ENCODE measurements around the gene QRICH2.
"Not testable (repeated sequence)": the region's sequence is repeated elsewhere in the genome, so short reads cannot be mapped to it uniquely, and the experiment has no call there.

The QRICH2 gene

DNA sequence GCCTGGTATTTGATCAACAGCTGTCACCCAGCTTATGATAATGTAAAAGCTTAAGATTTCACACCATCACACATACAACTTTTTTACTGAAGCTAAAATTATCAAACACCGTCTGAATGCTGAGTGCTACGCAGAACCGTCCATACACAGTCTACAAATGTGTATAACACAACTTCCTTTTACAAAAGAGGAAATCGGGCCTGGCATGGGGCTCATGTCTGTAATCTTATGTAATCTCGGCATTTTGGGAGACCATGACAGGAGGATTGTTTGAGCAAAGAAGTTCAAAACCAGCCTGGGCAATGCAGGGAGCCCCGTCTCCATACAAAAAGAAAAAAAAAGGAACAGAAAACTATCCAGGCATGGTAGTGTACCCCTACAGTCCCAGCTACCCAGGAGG lies 19.6 kb upstream of the QRICH2 start:
- DNase-seq (ENCODE audit: extremely low read depth in 1 of 2, low read depth in 1 of 2): no peak

DNA sequence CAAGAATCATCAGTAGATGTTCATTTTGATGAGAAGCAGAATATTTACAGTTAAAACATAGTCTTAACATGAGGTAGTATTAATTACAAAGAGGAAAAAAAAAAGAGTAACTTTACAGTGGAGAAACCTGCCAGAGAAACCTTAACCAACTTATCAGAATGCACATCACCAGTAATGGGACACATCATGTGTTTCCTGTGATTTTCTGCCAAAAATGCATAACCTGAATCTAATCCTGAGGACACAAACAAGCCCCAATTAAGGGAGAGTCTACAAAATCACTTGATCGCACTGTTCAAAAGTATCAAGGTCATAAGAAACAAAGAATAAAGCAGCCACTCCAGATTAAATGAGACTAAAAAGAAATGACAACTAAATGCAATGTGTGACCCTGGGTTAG lies 18.2 kb upstream of the QRICH2 start:
- no peak for DNase-seq (ENCODE audit: extremely low read depth in 1 of 2, low read depth in 1 of 2)

GRCh38 chr17:76318586-76318985 lies 10.5 kb upstream of the QRICH2 start:
- no peak for DNase-seq (ENCODE audit: extremely low read depth in 1 of 2, low read depth in 1 of 2)

DNA sequence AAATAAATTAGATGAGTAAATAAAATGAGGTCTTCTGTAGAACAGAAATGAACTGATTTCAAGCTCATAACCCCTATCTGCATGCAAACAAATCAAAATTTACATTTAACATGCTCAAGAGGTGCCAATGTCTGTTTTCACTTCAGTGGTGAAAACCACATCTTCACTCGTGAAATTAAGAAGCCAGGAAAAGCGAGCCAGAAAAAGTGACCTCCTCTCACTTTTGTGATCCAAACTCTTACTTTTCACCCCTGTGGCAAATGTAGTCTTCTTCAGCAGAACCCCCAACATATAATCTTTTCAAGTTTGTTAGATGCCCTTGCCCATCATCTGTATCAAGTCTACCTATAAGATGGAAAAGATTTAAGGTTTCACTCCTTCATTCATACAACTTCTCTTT lies 9.5 kb upstream of the QRICH2 start:
- no peak for DNase-seq (ENCODE audit: extremely low read depth in 1 of 2, low read depth in 1 of 2)

GRCh38 chr17:76314392-76315227 lies 6.5 kb upstream of the QRICH2 start:
- no peak for DNase-seq (ENCODE audit: extremely low read depth in 1 of 2, low read depth in 1 of 2)

DNA sequence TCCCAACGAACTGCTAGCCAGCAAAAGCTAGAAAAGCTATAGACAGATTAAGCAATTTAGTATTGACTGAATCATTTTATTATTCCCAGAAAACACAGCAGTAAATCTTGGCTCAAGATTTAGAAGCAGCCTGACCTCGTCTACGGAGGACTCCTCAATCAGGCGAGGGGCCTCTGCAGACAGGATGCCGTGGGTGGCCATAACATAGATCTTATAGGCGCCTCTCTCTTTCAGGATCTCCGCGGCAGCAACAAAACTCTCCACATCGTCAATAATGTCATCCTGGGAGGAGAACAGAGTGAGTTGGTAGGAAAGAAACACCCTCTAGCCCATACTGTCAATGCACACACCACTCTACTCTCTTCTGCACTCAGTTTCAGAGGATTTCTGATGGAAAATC lies 4.7 kb upstream of the QRICH2 start:
- no peak for DNase-seq (ENCODE audit: extremely low read depth in 1 of 2, low read depth in 1 of 2)

GRCh38 chr17:76309461-76309860 lies 1.4 kb upstream of the QRICH2 start:
- no peak for DNase-seq (ENCODE audit: extremely low read depth in 1 of 2, low read depth in 1 of 2)

GRCh38 chr17:76307299-76307965 lies 644 bp downstream of the QRICH2 start:
- no peak for DNase-seq (ENCODE audit: extremely low read depth in 1 of 2, low read depth in 1 of 2)

DNA sequence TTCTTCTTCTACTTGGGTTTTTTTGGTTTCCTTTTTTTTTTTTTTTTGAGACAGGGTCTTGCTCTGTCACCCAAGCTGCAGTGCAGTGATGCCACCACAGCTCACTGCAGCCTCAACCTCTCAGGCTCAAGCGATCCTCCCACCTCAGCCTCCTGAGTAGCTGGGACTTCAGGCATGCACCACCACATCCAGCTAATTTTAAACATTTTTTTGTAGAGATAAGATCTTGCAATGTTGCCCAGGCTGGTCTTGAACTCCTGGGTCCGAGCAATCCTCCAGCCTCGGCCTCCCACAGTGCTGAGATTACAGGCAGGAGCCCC lies 3.0 kb downstream of the QRICH2 start:
- not testable (repeated sequence) for DNase-seq (ENCODE audit: extremely low read depth in 1 of 2, low read depth in 1 of 2)

DNA sequence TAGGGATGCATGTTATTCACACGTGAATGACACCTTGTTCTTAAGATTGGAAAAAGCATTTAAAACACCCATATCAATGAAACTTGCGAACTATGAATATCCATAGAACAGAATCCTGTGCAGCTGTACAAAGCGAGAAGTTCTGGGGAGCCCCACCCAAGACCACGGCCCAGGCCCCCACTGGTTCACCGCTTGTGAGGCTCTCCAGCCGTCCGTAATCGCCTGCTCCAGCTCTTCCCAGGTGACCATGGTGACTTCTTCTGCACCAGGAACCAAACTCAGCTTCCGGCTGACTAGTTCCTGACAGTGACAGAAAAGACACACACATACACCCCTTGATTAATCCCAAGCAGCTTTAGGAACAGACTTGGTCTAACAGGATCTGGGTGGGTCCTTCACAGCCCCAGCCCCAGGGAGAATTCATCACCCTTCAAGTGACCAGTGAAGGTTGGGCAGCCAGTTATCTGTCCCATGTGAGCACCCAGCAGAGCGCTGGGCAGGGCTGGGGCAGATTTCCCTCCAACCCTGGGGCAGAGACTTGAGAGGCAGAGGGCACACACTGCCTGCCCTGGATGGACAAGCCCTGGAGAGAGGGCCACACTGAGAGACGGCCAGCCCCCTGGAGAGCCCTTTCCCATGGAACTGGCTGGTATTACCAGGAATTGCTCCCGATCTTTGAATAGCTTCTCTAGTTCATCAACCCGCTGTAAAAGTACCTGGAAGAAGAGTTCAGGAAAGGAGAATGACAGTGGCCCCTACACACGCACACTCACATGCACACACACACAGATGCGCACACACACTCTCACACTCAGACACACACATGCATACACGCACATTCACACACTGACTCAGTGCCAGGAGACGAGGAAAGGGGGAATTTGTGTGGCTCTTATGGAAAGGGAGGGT lies 3.6 kb downstream of the QRICH2 start:
- DNase-seq (ENCODE audit: extremely low read depth in 1 of 2, low read depth in 1 of 2): no peak

DNA sequence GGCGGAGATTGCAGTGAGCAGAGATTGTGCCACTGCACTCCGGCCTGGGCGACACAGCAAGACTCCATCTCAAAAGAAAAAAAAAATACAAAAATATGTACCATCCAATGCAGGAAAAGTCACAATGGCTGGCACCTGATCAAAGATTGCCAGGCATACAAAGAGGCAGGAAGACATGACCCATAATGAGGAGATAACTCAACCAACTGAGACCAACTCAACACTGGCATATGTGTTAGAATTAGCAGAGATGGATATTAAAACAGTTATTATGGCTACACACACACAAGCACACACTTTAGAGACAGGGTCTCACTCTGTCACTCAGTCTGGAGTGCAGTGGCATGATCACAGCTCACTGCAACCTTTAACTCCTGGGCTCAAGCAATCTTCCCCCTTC lies 10.6 kb downstream of the QRICH2 start:
- no peak for DNase-seq (ENCODE audit: extremely low read depth in 1 of 2, low read depth in 1 of 2)

- no peak for DNase-seq (ENCODE audit: extremely low read depth in 1 of 2, low read depth in 1 of 2)
Measured at GRCh38 chr17:76296889-76297288, 11.2 kb downstream of the QRICH2 start.

GRCh38 chr17:76296186-76296585 lies 11.9 kb downstream of the QRICH2 start:
- no peak for DNase-seq (ENCODE audit: extremely low read depth in 1 of 2, low read depth in 1 of 2)

- no peak for DNase-seq (ENCODE audit: extremely low read depth in 1 of 2, low read depth in 1 of 2)
Measured at GRCh38 chr17:76293106-76293505, 15.0 kb downstream of the QRICH2 start.

GRCh38 chr17:76292567-76292966 lies 15.5 kb downstream of the QRICH2 start:
- no peak for DNase-seq (ENCODE audit: extremely low read depth in 1 of 2, low read depth in 1 of 2)

DNA sequence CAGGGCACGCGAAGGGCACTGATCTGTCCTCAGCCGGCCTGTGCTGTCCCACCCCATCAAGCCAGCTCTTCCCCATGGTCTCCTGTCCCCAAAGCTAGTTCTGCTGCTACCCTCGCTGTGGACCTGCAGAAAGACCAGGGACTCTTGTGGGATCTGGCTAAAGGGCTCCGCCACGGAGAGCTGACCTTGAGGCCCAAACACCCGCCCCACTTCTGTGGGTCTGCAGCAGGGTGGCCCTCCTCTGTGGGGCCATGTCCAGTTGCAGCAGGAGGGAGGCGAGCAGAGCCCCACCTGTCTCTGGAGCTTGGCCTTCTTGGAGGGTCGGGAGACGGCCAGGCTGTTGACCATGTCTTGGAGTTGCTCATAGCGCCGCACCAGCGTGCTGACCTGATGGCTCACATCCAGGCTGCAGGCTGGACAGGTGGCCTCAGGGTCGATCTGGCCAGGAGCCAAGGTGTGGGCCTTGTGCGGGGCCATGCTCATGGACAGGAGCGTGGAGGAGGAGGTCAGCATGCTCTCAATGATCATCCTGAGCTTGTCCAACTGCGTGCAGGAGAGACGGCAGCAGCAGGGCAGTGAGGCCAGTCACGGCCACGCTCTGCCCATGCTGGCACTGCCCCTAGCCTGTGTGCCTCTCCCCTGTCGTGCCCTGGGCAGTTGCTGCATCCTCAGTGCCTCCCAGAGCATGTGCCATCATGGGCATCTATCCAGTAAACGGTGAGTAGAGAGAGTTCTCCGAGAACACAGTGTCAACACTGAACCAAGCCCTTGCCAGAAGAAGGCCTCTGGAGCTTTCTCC lies 26.3 kb downstream of the QRICH2 start:
- no peak for DNase-seq (ENCODE audit: extremely low read depth in 1 of 2, low read depth in 1 of 2)

- DNase-seq (ENCODE audit: extremely low read depth in 1 of 2, low read depth in 1 of 2): no peak
Measured at GRCh38 chr17:76280650-76281049, 27.4 kb downstream of the QRICH2 start.

DNA sequence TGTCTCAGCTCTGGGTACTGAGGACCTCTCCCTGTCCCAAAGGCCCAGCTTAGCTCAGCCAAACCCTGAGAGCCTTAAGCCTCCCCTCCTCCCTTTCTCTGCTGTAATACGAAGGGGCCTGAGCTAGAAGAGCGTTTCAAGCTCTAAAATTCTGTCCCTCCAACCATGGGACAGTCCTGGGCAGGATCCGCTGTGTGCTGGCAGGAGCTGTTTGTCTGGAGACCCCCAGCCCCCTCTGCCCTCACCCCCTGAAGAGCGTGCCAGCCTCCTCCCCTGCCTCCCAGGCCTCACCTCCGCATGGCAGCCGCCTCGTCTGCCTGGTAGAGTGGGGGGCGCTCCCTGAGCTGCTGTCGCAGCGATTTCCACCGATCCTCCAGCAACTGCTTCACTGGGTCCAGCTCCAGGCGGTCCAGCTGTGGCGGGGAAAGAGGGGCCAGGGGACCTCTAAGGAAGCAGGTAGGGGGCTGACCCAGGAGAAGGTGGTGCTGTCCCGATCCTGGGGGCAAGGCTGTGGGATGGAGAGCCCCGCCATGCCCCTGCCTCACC lies 28.3 kb downstream of the QRICH2 start:
- DNase-seq (ENCODE audit: extremely low read depth in 1 of 2, low read depth in 1 of 2): no peak

- DNase-seq (ENCODE audit: extremely low read depth in 1 of 2, low read depth in 1 of 2): peak in 1 of 2 donors; percentile 71
Measured at GRCh38 chr17:76278952-76279741, 28.9 kb downstream of the QRICH2 start.

Data from stimulated activated CD8-positive, alpha-beta memory T cell treated with anti-CD3 and anti-CD28 coated beads, Interleukin-7, amount 100 ng/mL, for 48 hours (primary cell).